Lung (tissue), 12 donors: ENCODE measurements around the gene CBX4. TPM values are rescaled to one million over a fixed set of nuclear protein-coding genes. Genes with fewer than 3 reads are reported as not detected.

Source experiments
- ATAC-seq: fragments of 200-7000 bp; cut with Tn5 transposase; one replicate; pipeline ENCODE4 v1.9.1; 2020; ENCODE audit warnings: moderate number of reproducible peaks; ENCODE audit not compliant: insufficient read depth, low FRiP score
- DNase-seq, 3 donors: peaks; one replicate each; pipeline ENCODE4 v3.0.0-alpha.2; 2013 to 2017
- H3K27ac ChIP-seq, 2 donors: one replicate each; pipeline ENCODE4 v1.5.1; 2013; ENCODE audit warnings: mild to moderate bottlenecking in 2 of 2, moderate library complexity in 2 of 2, control low read depth in 1 of 2, inconsistent platforms in 1 of 2, low read depth in 1 of 2, low read length in 1 of 2
- H3K27me3 ChIP-seq, 3 donors: one replicate each; pipeline ENCODE4 v1.5.1; 2013; ENCODE audit warnings: low read length in 2 of 3; ENCODE audit not compliant: control insufficient read depth in 3 of 3, insufficient read depth in 3 of 3
- H3K36me3 ChIP-seq, 4 donors: one replicate each; pipeline ENCODE4 v1.5.1; 2013; ENCODE audit warnings: low read length in 4 of 4, mild to moderate bottlenecking in 1 of 4, moderate library complexity in 1 of 4; ENCODE audit not compliant: control insufficient read depth in 4 of 4, insufficient read depth in 4 of 4
- H3K4me1 ChIP-seq, 5 donors: one replicate each; pipeline ENCODE4 v1.5.1; 2013; ENCODE audit warnings: low read length in 5 of 5, mild to moderate bottlenecking in 2 of 5, moderate library complexity in 1 of 5; ENCODE audit not compliant: control insufficient read depth in 5 of 5, insufficient read depth in 5 of 5
- H3K4me3 ChIP-seq: one replicate; pipeline ENCODE4 v1.5.1; 2013; ENCODE audit warnings: mild to moderate bottlenecking, control low read depth, moderate library complexity
- H3K9ac ChIP-seq, 2 donors: one replicate each; pipeline ENCODE4 v1.5.1; 2013; ENCODE audit warnings: low read length in 2 of 2, control low read depth in 1 of 2; ENCODE audit not compliant: insufficient read depth in 1 of 2
- H3K9me3 ChIP-seq, 4 donors: one replicate each; pipeline ENCODE4 v1.5.1; 2013; ENCODE audit warnings: low read length in 3 of 4, mild to moderate bottlenecking in 1 of 4, moderate library complexity in 1 of 4; ENCODE audit not compliant: control insufficient read depth in 4 of 4, insufficient read depth in 3 of 4
- WGBS, 2 donors: extraction: QIAGEN DNeasy Blood & Tissue Kit; methylation state at CpG; one replicate each; pipeline ENCODE4 v1.1.7; 2013; 5-methylcytosine and 5-hydroxymethylcytosine counted together
- polyA plus RNA-seq, 2 donors: library from polyadenylated mRNA; stranded (reverse); fragments of 200-250 nt; gene quantifications; one replicate each; pipeline ENCODE4 v1.2.1, GENCODE V29; 2013
- total RNA-seq, 2 donors: library from RNA; depleted of rRNA in 1 of 2; stranded (reverse); fragments of >200 nt in 1 of 2; gene quantifications; one replicate each; pipeline ENCODE4 v1.2.1, GENCODE V29; 2014 to 2021
- TF ChIP-seq, protein P1 (sequence below): IDR thresholded peaks from 2 replicates; pipeline ENCODE4 v1.5.1; 2012; ENCODE audit warnings: mild to moderate bottlenecking; ENCODE audit errors: control extremely low read depth, extremely low read depth
- donor health status: control.
- donor health status: control.
- donor health status: Bipolar disorder and iron deficiency.
- donor health status: healthy.
- donor health status: DM: yes; HTN: yes; CAD: no.

Gene CBX4
- total and polyA plus RNA-seq, 4 donors = 12.8 to 32.0 (median 17.5) TPM

DNA sequence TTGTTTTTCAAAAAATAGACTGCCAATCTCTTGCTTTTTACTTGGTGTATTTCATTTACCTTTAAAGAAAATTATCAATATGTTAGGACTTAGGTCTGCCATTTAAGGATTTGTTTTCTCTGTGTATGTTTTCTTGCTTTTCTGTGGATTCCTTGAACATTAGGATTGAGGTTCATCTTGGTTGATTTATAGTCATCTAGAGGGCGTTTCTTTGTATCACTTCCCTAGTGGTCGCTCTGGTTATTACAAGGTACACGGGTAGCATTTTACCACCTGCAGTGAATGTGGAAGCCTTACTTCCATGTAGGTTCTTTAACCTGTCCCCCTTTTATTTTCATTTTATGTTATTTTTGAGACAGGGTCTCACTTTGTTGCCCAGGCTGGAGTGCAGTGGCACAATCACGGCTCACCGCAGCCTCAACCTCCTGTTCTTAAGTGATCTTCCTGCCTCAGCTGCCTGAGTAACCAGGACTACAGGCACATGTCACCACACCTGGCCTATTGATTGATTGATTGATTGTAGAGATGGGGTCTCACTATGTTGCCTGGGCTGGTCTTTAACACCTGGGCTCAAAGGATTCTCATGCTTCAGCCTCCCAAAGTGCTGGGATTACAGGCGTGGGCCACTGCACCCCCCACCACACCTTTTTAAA, 35.2 kb upstream of the CBX4 start:
- no peak overlapping the region for H3K27ac ChIP-seq
- whole genome bisulfite sequencing, 2 donors = 39 to 41% methylated on average over 6 of the region's 6 CpGs
- H3K9ac ChIP-seq = no peak overlapping the region
- no peaks in the 10 kb centered on the region for H3K9me3 ChIP-seq
- ATAC-seq = no peak
- H3K36me3 ChIP-seq = no peaks in the 10 kb centered on the region
- H3K4me1 ChIP-seq = no peaks in the 10 kb centered on the region
- H3K4me3 ChIP-seq = no peak overlapping the region
- TF ChIP-seq, protein P1, sequence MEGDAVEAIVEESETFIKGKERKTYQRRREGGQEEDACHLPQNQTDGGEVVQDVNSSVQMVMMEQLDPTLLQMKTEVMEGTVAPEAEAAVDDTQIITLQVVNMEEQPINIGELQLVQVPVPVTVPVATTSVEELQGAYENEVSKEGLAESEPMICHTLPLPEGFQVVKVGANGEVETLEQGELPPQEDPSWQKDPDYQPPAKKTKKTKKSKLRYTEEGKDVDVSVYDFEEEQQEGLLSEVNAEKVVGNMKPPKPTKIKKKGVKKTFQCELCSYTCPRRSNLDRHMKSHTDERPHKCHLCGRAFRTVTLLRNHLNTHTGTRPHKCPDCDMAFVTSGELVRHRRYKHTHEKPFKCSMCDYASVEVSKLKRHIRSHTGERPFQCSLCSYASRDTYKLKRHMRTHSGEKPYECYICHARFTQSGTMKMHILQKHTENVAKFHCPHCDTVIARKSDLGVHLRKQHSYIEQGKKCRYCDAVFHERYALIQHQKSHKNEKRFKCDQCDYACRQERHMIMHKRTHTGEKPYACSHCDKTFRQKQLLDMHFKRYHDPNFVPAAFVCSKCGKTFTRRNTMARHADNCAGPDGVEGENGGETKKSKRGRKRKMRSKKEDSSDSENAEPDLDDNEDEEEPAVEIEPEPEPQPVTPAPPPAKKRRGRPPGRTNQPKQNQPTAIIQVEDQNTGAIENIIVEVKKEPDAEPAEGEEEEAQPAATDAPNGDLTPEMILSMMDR = no peak
- H3K27me3 ChIP-seq = no peaks in the 10 kb centered on the region
- DNase-seq = peak in 1 of 3 donors; percentile 14

DNA sequence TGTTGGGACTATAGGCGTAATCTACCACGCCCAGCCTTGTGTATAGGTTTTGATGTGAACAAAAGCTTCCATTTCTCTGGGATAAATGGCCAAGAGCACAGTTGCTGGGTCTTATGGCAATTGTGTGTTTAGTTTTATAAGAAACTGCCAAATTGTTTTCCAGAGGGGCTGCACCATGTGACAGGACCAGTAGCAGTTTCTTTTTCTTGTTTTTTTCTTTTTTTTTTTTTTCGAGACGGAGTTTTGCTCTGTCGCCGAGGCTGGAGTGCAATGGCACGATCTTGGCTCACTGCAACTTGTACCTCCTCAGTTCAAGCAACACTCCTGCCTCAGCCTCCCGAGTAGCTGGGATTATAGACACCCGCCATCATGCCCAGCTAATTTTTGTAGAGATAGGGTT, 34.3 kb upstream of the CBX4 start:
- Histone ChIP-seq H3K4me3 (no peak overlapping the region), H3K27me3 (no peaks in the 10 kb centered on the region), H3K4me1 (no peaks in the 10 kb centered on the region), H3K27ac (no peak overlapping the region), H3K9ac (no peak overlapping the region), H3K36me3 (no peaks in the 10 kb centered on the region), H3K9me3 (no peaks in the 10 kb centered on the region)
- no peak for DNase-seq
- TF ChIP-seq, protein P1 = no peak
- 91 to 96% methylated on average over 9 of the region's 9 CpGs for WGBS, 2 donors
- ATAC-seq = no peak

DNA sequence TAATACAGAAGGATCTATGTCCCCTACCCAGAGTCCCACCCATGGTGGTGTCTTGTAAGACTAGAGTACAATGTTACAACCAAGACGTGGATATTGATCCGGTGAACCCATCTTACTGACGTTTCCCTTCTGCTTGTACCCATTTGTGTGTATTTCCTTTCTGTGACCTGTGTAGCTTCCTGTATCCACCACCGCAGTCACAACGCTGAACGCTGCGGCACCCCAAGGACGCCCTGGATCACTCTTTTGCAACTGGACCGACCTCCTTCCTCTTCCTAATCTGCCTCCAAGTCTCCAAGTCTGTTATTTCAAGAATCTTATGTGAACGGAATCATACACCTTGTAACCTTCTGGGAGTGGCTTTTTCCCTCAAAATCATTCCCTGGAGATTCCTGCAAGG, 33.5 kb upstream of the CBX4 start:
- WGBS, 2 donors = 34 to 56% methylated on average over 10 of the region's 10 CpGs
- Histone ChIP-seq H3K27me3 (no peaks in the 10 kb centered on the region), H3K27ac (no peak overlapping the region), H3K36me3 (no peaks in the 10 kb centered on the region), H3K9me3 (no peaks in the 10 kb centered on the region), H3K9ac (no peak overlapping the region), H3K4me3 (no peak overlapping the region), H3K4me1 (no peaks in the 10 kb centered on the region)
- ATAC-seq (no peak), DNase-seq (no peak)
- TF ChIP-seq, protein P1 = no peak

DNA sequence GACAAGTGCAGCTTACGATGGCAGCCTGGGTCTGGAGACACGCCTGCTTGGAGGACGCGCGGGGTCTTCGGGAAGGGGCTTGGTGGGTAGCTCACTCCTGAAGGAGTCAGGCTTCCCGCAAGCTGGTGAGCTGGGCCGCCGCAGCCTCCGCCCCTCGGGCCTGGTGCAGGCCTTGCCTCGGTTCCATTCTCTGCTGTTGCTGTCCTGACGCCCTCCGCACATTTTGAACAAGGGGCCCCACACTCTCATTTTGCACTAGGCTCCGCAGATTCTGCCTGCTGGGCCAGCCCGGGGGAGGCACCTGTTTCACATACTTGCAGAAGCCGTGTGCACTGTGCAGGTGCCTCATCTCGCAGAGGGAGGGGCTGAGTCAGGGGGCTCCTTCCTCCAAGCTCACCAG, 31.9 kb upstream of the CBX4 start:
- 94 to 97% methylated on average over 17 to 18 of the region's 18 CpGs for WGBS, 2 donors
- ATAC-seq = no peak
- Histone ChIP-seq H3K9ac (no peak overlapping the region), H3K4me3 (no peak overlapping the region), H3K27me3 (no peaks in the 10 kb centered on the region), H3K9me3 (no peaks in the 10 kb centered on the region), H3K4me1 (no peaks in the 10 kb centered on the region), H3K27ac (no peak overlapping the region), H3K36me3 (no peaks in the 10 kb centered on the region)
- no peak for DNase-seq
- TF ChIP-seq, protein P1 = no peak
